HCT116 (cell line): ENCODE data around the gene DOCK3. TPM values are rescaled to one million over a fixed set of nuclear protein-coding genes. Genes with fewer than 3 reads are reported as not detected.

Experiments
- microRNA-seq: library from miRNA; unstranded; fragments of <30 nt; microRNA quantifications from one replicate; pipeline ENCODE4, GENCODE V29; 2016; ENCODE audit warnings: borderline number of aligned reads
- total RNA-seq: library from RNA; stranded (reverse); gene quantifications from one replicate; pipeline ENCODE4 v1.2.1, GENCODE V29; 2021; ENCODE audit not compliant: unreplicated experiment

Gene DOCK3
- total RNA-seq, 1 experiment from 2014 or later, result 4.2 TPM

Small RNAs within 50 kb of the gene (microRNA-seq; reads per million reads assigned to microRNA genes)
- 67.3 reads per million, percentile 57 among the genes with 10 or more reads in this experiment for gene MIR4787

Other genes starting within 250 kb of the DOCK3 start
- gene CACNA2D2, start 171.3 kb upstream of the DOCK3 start, total RNA-seq, result 10.2 TPM
- 10.1 TPM for gene C3orf18, start 107.2 kb upstream of the DOCK3 start, total RNA-seq
- 20.5 TPM for gene HEMK1, start 105.4 kb upstream of the DOCK3 start, total RNA-seq
- gene CISH, start 63.2 kb upstream of the DOCK3 start, total RNA-seq, result 4.5 TPM
- gene MAPKAPK3, start 57.8 kb upstream of the DOCK3 start, total RNA-seq, result 87.3 TPM